NCI-H2107 treated with DMSO at 0.1 percent for 48 hours (cell line): ENCODE measurements around the gene CD63.
"Not testable (repeated sequence)": the region's sequence is repeated elsewhere in the genome, so short reads cannot be mapped to it uniquely, and the experiment has no call there.

Experiments used
- DNase-seq: peaks from one replicate; lab custom pipeline; 2025; ENCODE audit not compliant: unreplicated experiment; lab: John Stamatoyannopoulos, UW

CD63 gene, protein sequence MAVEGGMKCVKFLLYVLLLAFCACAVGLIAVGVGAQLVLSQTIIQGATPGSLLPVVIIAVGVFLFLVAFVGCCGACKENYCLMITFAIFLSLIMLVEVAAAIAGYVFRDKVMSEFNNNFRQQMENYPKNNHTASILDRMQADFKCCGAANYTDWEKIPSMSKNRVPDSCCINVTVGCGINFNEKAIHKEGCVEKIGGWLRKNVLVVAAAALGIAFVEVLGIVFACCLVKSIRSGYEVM

GRCh38 chr12:55728939-55729818, at the start of gene CD63:
Gene CD63, minus strand, starts transcription at chr12:55729009. Its CDS starts 668 bp downstream, at chr12:55728341.
- DNase-seq, result peak; percentile 78

- DNase-seq, result no peak
Observed at GRCh38 chr12:55777856-55778255, 49.0 kb upstream of the CD63 start.

GRCh38 chr12:55771736-55772135, 42.9 kb upstream of the CD63 start:
- no peak for DNase-seq

DNA sequence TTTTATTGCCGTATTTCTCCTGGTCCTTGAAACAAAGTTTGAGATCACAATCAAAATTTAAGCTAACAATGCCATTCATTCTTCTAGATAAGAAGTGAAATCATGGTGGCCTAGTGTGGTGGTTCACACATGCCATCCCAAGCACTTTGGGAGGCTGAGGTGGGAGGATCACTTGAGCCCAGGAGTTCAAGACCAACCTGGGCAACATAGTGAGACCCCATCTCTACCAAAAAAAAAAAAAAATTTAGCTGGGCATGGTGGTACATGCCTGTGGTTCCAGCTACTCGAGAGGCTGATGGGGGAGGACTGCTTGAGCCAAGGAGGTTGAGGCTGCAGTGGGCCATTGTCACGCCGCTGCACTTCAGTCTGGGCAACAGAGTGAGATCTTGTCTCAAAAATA, 38.3 kb upstream of the CD63 start:
- DNase-seq, result no peak

- DNase-seq, result peak; percentile 38
Observed at GRCh38 chr12:55765736-55766290, 37.0 kb upstream of the CD63 start.

DNA sequence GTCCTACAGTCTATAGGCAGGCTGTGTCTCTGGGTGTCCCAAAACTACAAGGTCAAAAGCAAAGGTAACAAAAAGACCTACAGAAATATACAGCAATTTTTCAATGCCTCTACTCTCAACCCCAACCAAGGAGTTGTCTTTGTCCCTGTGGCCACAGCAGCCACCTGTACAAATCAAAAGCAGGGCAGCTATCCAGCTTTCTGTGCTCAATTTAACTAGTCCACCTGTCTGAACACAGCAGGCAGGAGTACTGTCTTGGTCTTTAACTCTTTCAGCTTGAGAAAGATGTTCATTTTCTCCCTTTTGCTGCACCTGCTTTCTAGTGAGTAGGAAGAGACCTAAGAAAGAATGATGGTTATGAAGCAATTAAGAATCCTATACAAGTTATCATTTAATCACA, 33.8 kb upstream of the CD63 start:
- peak; percentile 15 for DNase-seq

GRCh38 chr12:55760663-55761062, 31.9 kb upstream of the CD63 start:
- DNase-seq, result no peak

DNA sequence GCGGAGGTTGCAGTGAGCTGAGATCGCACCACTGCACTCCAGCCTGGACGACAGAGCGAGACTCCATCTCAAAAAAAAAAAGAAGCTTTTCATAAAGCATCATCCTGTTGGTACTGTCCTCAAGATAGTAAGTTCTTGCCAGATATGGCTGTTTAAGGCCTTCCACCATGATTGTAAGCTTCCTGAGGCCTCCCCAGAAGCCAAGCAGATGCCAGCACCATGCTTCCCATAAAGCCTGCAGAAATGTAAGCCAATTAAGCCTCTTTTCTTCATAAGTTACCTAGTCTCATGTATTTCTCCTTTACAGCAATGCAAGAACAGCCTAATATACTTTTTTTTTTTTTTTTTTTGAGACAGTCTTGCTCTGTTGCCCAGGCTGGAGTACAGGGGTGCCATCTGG, 29.8 kb upstream of the CD63 start:
- DNase-seq, result not testable (repeated sequence)

DNA sequence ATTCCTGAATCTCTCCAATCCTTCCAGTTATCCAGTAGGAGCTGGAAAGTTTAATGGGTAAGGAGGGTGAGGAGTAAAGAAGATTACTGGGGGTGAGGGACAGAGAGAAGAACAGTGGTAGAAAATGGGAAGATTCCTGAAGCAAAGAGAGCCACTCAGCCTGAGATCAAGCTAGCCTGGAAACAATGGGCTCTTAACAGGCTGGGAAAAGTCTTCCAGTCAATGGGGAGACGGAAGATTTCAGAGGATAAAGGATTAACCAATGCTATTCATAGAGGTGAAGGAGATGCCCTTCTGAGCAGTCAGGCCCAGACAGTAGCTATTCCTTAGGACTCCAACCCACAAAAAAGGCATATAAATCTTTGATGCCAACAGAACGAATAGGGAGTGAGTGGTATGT, 28.9 kb upstream of the CD63 start:
- no peak for DNase-seq

GRCh38 chr12:55755246-55755645, 26.4 kb upstream of the CD63 start:
- DNase-seq, result no peak

- DNase-seq, result no peak
Observed at GRCh38 chr12:55748230-55748993, 19.6 kb upstream of the CD63 start.

DNA sequence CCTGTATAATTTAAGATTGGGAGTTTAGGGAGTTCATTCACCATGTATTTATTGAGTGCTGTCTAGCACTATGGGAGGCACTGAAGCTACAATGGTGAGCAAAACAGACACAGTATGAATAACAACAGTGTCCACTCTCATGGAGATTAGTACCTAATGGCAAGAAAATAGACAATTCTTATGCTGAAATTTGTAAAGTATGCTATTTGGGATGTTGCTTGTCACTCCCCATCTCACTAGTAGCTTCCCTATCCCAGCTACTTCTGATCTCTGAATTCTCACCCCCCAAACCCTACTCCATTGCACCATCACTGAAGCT, 18.1 kb upstream of the CD63 start:
- no peak for DNase-seq

DNA sequence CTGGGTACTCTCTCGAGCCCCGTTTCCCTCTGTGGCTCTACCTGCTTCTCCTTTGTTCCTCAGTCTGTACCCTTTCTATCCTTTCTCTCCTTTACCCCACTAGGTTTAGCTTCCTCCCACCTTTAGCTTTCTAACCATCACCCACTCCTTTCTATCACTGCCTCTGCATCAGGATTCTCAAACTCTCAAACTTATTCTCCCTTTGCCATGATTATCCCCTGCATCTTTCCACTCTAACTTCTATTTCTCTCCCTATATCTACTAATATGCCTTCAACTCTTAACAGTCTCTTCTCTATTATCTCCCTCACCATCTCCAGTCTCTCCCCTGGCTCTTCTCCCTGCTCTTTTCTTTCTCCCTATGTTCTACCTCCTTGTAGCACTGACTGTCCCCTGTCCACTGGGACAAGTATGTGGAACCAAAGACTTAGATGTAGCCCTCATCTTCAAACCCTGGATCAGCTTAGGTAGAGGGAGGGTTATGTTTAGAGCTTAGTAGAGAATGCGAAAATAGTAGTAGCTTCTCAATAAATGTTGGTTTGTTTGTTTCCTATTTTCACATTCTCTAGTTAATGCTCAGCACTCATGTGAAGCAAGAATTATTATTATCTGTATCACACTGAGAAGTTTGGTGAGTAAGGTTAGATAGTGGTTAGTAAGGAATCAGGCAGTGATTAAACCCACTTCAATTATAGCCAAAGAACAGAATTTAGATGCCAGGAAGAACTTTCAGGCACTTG, 17.5 kb upstream of the CD63 start:
- DNase-seq, result no peak

DNA sequence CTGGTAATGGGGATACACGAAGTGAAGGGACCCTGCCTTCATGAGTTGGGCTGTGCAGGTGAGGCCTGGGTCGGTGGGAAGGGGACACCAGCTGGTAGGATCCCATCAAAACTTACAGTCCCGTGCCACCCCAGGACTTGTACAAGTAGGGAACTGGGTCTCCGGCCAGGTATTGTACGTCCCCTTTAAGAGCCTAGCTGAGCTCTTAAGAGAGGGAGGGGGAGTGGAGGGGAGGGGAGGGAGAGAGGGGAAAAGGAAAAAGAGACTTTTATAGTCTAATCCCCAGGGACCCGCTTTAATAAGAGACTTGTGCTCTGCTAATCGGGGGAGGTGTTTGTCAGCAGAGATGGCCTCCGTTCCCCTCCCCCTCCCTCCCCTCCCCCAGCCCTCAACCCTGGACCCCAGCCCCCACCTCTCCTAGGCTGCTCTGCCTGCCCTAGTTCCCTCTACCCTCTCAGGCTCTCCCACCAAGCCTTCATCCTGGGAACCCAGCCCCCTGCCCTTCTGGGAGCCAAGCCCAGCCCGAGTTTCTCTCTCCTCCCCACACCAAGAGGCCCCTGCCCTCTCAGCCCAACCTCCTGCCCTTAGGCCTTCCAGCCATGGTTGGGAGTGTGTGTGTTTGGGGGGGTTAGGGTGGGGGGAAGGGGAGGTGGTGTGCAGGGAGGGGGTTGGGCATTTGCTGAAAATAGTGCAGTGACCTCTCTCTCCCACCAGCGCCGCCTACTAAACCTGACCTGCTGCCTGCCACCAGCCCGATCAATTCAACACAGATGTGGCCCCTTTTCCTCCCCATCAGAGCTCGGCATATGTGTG, 16.8 kb upstream of the CD63 start:
- peak; percentile 83 for DNase-seq

- peak; percentile 60 for DNase-seq
Observed at GRCh38 chr12:55744340-55745030, 15.7 kb upstream of the CD63 start.

DNA sequence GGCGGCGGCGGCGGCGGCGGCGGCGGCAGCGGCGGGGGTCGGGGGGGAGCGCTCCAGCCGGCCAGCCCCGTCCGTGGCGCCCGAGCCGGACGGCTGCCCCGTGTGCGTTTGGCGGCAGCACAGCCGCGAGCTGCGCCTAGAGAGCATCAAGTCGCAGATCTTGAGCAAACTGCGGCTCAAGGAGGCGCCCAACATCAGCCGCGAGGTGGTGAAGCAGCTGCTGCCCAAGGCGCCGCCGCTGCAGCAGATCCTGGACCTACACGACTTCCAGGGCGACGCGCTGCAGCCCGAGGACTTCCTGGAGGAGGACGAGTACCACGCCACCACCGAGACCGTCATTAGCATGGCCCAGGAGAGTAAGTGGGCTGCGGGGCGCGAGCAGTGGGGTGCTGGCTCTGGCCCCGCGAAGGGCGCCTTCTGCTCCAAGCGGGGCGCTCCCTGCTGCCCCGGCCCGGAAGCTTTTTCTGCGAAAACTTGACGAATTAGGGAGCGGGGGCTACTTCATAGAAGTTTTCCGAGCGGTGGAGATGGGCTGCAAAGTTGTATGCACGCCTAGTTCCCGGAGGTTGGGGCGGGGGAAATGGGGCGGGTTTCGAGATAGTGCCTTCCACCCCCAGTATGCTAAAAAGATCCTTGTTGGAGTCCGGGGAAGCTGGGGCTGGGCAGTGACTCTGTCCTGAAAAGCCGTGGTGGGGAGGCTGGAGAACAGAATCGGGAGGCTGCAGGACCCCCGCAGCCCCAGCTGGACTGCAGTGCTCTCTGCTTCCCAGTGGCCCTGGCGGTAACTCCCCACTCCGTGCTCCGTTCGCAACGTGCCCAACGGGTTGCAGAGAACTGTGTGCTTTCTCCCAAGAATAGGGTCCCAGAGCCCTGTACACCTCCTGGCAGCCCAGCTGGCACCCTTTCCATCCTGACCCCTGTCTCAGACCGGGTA, 14.9 kb upstream of the CD63 start:
- no peak for DNase-seq

GRCh38 chr12:55742719-55743405, 14.1 kb upstream of the CD63 start, which contains the start of gene GDF11:
Gene GDF11, plus strand, starts transcription at chr12:55743122. Its CDS starts 195 bp downstream, at chr12:55743317.
- DNase-seq, result peak; percentile 66
